Esophagus squamous epithelium (tissue), 5 donors: ENCODE results near the gene SPRYD7. TPM values are rescaled to one million over a fixed set of nuclear protein-coding genes. Genes with fewer than 3 reads are reported as not detected.
"Not testable (repeated sequence)": the region's sequence is repeated elsewhere in the genome, so short reads cannot be mapped to it uniquely, and the experiment has no call there.

Experiments
- DNase-seq: peaks from one replicate; lab custom pipeline; 2025; lab: John Stamatoyannopoulos, UW
- H3K27ac ChIP-seq, 4 donors: fragments of 200-600 bp; sonication (generic); one replicate each; pipeline ENCODE4 v1.5.1; 2016 to 2019; ENCODE audit warnings: mild to moderate bottlenecking in 1 of 4
- H3K27me3 ChIP-seq, 4 donors: fragments of 200-600 bp; sonication (generic); 1 replicate in 3 of 4; 2 replicates in 1 of 4; pipeline versions ENCODE4 v1.5.1 to v1.6.0; 2017 to 2021; ENCODE audit warnings: antibody characterized with exemption in 1 of 4
- H3K36me3 ChIP-seq, 3 donors: fragments of 200-600 bp; sonication (generic); one replicate each; pipeline ENCODE4 v1.5.1; 2016 to 2019
- H3K4me1 ChIP-seq, 3 donors: fragments of 200-600 bp; sonication (generic); one replicate each; pipeline ENCODE4 v1.5.1; 2017 to 2019
- H3K4me3 ChIP-seq, 4 donors: fragments of 200-600 bp; sonication (generic); 1 replicate in 3 of 4; 2 replicates in 1 of 4; pipeline ENCODE4 v1.5.1; 2016 to 2019; ENCODE audit warnings: mild to moderate bottlenecking in 2 of 4, moderate library complexity in 1 of 4
- H3K9me3 ChIP-seq, 3 donors: fragments of 200-600 bp; sonication (generic); one replicate each; pipeline ENCODE4 v1.5.1; 2016 to 2019
- POLR2A ChIP-seq, 4 donors: fragments of 450-650 bp; IDR thresholded peaks; one replicate each; pipeline ENCODE4 v1.6.1; 2017; ENCODE audit warnings: antibody characterized with exemption in 4 of 4, mild to moderate bottlenecking in 4 of 4, moderate library complexity in 3 of 4
- WGBS, 2 donors: methylation state at CpG; one replicate each; pipeline ENCODE4 v1.1.5; 2018; 5-methylcytosine and 5-hydroxymethylcytosine counted together
- intact Hi-C: fragments of 100-400 bp; cut with DNase I; formaldehyde crosslinking; loops from one replicate; pipeline ENCODE4 v1.15.0; 2022
- total RNA-seq, 4 donors: library from RNA; depleted of rRNA; stranded (reverse); fragments of >200 nt; gene quantifications; one replicate each; pipeline ENCODE4 v1.1.0, GENCODE V29; 2016
- TF ChIP-seq, protein P1 (sequence below), 6 experiments: fragments of 450-650 bp in 4 of 6; fragments of 200-600 bp in 2 of 6; sonication (generic) in 2 of 6; IDR thresholded peaks; one replicate each; pipeline ENCODE4 v1.5.1; 2016 to 2019; ENCODE audit warnings: antibody characterized with exemption in 6 of 6, mild to moderate bottlenecking in 4 of 6, moderate library complexity in 4 of 6
- donor health status: DM: yes; HTN: yes; CAD: no.

Gene SPRYD7
- total RNA-seq, 4 donors from 2014 or later, result 6.3 to 11.9 (median 9.2) TPM

DNA sequence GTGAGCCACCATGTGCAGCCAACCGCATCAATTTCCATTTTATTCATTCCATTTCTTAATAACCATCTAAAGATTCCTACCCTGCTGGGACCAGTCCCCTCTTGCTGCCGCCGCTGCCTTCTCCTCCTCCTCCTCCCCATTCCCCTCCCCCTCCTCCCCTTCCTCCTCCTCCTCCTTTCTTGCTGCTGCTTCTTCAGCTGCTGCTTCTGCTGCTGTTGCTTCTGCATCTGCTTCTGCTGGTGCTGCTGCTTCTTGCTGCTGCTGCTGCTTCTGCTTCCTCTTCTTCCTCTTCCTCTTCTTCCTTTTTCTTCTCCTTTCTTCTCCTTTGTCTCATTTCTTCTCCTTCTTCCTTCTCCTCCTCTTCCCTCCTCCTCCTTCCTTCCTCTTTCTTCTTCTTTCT lies 20.0 kb upstream of the SPRYD7 start:
- Histone ChIP-seq H3K27ac (no peak overlapping the region), H3K4me1 (peaks cover 0 to 16% (median 0%) of the 10 kb centered on the region in 3 donors), H3K27me3 (no peaks in the 10 kb centered on the region), H3K4me3 (no peak overlapping the region), H3K36me3 (no peaks in the 10 kb centered on the region), H3K9me3 (no peaks in the 10 kb centered on the region)
- intact Hi-C loops, result no loop called here
- 76 to 89% methylated on average over 3 of the region's 3 CpGs for WGBS, 2 donors
- no peak for DNase-seq
- TF ChIP-seq POLR2A (IDR thresholded peaks at IDR 0.05), result no peak
- TF ChIP-seq, protein P1, sequence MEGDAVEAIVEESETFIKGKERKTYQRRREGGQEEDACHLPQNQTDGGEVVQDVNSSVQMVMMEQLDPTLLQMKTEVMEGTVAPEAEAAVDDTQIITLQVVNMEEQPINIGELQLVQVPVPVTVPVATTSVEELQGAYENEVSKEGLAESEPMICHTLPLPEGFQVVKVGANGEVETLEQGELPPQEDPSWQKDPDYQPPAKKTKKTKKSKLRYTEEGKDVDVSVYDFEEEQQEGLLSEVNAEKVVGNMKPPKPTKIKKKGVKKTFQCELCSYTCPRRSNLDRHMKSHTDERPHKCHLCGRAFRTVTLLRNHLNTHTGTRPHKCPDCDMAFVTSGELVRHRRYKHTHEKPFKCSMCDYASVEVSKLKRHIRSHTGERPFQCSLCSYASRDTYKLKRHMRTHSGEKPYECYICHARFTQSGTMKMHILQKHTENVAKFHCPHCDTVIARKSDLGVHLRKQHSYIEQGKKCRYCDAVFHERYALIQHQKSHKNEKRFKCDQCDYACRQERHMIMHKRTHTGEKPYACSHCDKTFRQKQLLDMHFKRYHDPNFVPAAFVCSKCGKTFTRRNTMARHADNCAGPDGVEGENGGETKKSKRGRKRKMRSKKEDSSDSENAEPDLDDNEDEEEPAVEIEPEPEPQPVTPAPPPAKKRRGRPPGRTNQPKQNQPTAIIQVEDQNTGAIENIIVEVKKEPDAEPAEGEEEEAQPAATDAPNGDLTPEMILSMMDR (IDR thresholded peaks at IDR 0.05), result no peak

DNA sequence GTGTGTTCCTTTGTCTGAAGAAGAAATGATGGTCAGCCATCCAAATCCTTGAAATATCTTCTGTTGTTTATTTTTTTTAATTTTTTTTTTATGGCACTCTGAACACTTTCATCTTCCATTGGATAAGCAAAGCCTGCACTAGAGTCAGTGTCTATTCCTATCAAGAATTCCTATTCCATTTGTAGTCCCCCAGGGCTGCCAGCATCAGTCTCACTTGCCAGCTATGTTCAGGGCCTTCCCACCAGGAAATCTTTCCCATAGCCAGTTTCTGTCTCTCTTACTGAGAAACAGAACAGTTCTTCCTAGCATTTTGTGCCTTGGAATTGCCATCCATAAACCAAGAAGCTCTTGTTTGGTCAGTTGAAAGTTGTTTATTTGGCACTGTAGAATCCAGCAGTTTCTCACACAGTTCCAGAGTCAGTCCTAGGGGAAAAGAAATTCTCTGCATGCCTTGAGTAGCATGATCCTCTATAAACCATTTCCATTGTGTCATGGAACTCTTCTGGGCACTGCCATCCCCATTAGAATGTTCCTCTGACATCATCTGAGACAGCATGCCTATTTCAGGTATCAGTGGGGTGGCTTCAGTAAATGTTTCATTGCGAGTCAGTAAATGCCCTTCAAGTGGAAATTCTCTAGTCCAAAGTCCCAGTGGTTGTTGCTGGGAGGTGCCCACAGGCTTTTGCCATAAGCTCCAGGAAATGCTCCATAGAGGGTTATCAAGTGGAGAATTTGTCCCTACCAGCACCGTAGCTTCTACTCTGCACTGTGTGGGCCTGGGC lies 18.7 kb upstream of the SPRYD7 start:
- WGBS, 2 donors, result 83 to 86% methylated on average over 1 to 2 of the region's 2 CpGs
- Histone ChIP-seq H3K27ac (peak overlapping the region in 1 of 4 donors; percentile 9), H3K27me3 (no peaks in the 10 kb centered on the region), H3K36me3 (no peaks in the 10 kb centered on the region), H3K9me3 (no peaks in the 10 kb centered on the region), H3K4me1 (peaks cover 0 to 16% (median 0%) of the 10 kb centered on the region in 3 donors), H3K4me3 (no peak overlapping the region)
- intact Hi-C loops, result no loop called here
- DNase-seq, result no peak
- TF ChIP-seq, protein P1 (IDR thresholded peaks at IDR 0.05), result no peak
- TF ChIP-seq POLR2A (IDR thresholded peaks at IDR 0.05), result no peak

DNA sequence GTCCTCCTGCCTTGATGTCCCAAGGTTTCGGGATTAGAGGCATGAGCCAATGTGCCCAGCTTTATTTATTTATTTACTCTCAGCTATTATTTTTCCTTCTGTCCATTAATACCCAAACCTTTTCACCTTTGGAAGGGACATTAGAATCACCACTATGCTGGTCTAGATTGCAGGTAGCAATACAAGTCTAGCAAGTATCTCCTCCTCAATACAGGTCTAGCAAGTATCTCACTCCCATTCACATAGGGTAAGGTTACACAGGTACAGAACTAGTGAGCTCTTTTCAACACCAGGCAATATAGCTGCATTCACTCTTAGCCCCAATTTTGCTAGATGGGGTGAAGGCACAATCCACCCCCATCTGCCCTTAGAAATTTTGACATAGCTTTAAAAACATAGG lies 17.4 kb upstream of the SPRYD7 start:
- H3K27me3 ChIP-seq, result no peaks in the 10 kb centered on the region
- H3K36me3 ChIP-seq, result no peaks in the 10 kb centered on the region
- no peak overlapping the region for H3K4me3 ChIP-seq
- H3K9me3 ChIP-seq, result no peaks in the 10 kb centered on the region
- peak overlapping the region in 1 of 4 donors; percentile 21 for H3K27ac ChIP-seq
- intact Hi-C loops, result no loop called here
- TF ChIP-seq, protein P1 (IDR thresholded peaks at IDR 0.05), result no peak
- TF ChIP-seq POLR2A (IDR thresholded peaks at IDR 0.05), result no peak
- 80 to 88% methylated on average over 1 of the region's 1 CpG for WGBS, 2 donors
- H3K4me1 ChIP-seq, result peaks cover 0 to 16% (median 0%) of the 10 kb centered on the region in 3 donors
- no peak for DNase-seq

DNA sequence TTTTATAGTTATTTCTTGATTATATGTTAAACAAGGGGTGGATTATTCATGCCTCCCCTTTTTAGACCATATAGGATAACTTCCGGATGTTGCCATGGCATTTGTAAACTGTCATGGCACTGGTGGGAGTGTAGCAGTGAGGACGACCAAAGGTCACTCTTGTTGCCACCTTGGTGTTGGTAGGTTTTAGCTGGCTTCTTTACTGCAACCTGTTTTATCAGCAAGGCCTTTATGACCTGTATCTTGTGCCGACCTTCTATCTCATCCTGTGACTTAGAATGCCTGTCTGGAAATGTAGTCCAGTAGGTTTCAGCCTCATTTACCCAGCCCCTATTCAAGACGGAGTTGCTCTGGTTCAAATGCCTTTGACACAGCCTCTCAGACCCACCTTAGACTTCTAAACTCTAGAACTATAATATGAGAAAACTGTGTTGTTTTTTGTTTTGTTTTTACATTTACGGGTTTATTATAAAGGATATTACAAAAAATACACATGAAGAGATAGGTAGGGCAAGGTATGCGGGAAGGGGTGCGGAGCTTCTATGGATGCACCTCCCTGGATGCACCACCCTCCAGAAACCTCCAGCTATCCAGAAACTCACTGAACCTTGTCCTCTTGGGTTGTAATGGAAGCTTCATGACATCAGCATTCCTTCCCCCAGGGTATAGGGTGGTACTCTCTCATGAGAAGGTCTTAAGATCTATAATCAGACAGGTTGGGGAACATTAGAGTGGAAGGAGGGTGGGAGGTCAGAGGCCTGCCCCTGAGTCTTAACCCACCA lies 15.8 kb upstream of the SPRYD7 start:
- Histone ChIP-seq H3K4me3 (no peak overlapping the region), H3K27me3 (no peaks in the 10 kb centered on the region), H3K27ac (no peak overlapping the region), H3K36me3 (no peaks in the 10 kb centered on the region), H3K9me3 (no peaks in the 10 kb centered on the region), H3K4me1 (peaks cover 0 to 16% (median 0%) of the 10 kb centered on the region in 3 donors)
- no peak for TF ChIP-seq POLR2A (IDR thresholded peaks at IDR 0.05)
- TF ChIP-seq, protein P1 (IDR thresholded peaks at IDR 0.05), result no peak
- no peak for DNase-seq
- intact Hi-C loops, result no loop called here
- WGBS, 2 donors, result 81 to 92% methylated on average over 7 of the region's 7 CpGs

DNA sequence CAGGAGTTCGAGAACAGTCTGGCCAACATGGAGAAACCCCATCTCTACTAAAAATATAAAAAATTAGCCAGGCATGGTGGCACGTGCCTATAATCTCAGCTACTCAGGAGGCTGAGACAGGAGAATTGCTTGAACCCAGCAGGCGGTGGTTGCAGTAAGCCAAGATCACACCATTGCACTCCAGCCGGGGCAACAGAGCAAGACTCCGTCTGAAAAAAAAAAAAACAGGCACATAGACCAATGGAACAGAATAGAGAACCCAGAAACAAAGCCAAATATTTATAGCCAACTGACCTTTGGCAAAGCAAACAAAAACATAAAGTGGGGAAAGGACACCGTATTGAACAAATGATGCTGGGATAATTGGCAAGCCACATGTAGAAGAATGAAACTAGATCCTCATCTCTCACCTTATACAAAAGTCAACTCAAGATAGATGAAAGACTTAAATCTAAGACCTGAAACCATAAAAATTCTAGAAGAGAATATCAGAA lies 12.7 kb upstream of the SPRYD7 start:
- H3K27me3 ChIP-seq, H3K27ac ChIP-seq, DNase-seq, H3K36me3 ChIP-seq, H3K9me3 ChIP-seq, intact Hi-C loops, H3K4me1 ChIP-seq, H3K4me3 ChIP-seq: not testable (repeated sequence)
- WGBS, 2 donors, result 90 to 91% methylated on average over 6 of the region's 6 CpGs
